ENCODE results near the gene SYNCRIP.

SYNCRIP gene

DNA sequence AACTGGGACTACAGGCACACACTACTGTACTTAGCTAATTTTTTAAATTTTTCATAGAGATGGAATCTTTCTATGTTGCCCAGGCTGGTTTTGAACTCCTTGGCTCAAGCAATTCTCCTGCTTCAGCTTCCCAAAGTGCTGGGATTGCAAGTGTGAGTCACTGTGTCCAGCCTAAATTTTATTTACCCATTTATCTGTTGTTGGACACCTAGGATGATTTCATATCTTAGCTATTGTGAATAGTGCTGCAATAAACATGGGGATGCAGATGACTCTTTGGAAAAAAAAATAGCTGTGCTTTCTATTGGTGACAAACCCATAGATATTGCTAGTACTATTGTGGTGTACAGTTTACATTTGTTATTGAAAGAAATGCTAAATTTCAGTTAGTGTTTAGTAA, 19.6 kb upstream of the SYNCRIP start:
- H3K79me1 ChIP-seq (ENCODE audit: low read length) = no peaks in the 10 kb centered on the region
- no peak overlapping the region for H3K18ac ChIP-seq (ENCODE audit: low read length)
- H3K4me2 ChIP-seq (ENCODE audit: low read length) = no peak overlapping the region
- H2AK5ac ChIP-seq (ENCODE audit: low read length) = no peak overlapping the region
- H2BK5ac ChIP-seq (ENCODE audit: low read depth, low read length, poor library complexity) = no peak overlapping the region
- H4K12ac ChIP-seq (ENCODE audit: low read depth, low read length) = no peak overlapping the region
- H3K4ac ChIP-seq (ENCODE audit: low read depth, low read length) = no peak overlapping the region
- no peak overlapping the region for H3K4me3 ChIP-seq (ENCODE audit: low read depth, low read length)
- no peak overlapping the region for H3K9ac ChIP-seq (ENCODE audit: low read length)
- H3K79me2 ChIP-seq (ENCODE audit: control insufficient read depth, insufficient read depth, low read length, poor library complexity) = no peaks in the 10 kb centered on the region
- H3K4me1 ChIP-seq (ENCODE audit: control insufficient read depth in 1 of 2, insufficient read depth in 2 of 2, low read length in 2 of 2) = no peaks in the 10 kb centered on the region
- no peak overlapping the region for H4K8ac ChIP-seq (ENCODE audit: low read depth, low read length)
- H4K91ac ChIP-seq (ENCODE audit: low read depth, low read length) = no peak overlapping the region
- peaks cover 3% of the 10 kb centered on the region for H3K9me3 ChIP-seq (ENCODE audit: insufficient read depth, low read depth, low read length)
- no peak overlapping the region for H3K14ac ChIP-seq (ENCODE audit: low read length)
- H3K36me3 ChIP-seq (ENCODE audit: control insufficient read depth in 1 of 2, insufficient read depth in 2 of 2, low read length in 2 of 2) = peaks cover 0 to under 1% of the 10 kb centered on the region in 2 experiments
- no peaks in the 10 kb centered on the region for H3K27me3 ChIP-seq (ENCODE audit: insufficient read depth, low read length)
- H2AFZ ChIP-seq (ENCODE audit: insufficient read depth, low read length, poor library complexity) = no peak overlapping the region
- H3K23ac ChIP-seq (ENCODE audit: low read length) = no peak overlapping the region
- H3K27ac ChIP-seq (ENCODE audit: low read depth, low read length) = no peak overlapping the region
- no peak for DNase-seq
- H2BK120ac ChIP-seq (ENCODE audit: insufficient read depth, low read length, poor library complexity) = no peak overlapping the region
- no peak overlapping the region for H2BK12ac ChIP-seq (ENCODE audit: low read length)

DNA sequence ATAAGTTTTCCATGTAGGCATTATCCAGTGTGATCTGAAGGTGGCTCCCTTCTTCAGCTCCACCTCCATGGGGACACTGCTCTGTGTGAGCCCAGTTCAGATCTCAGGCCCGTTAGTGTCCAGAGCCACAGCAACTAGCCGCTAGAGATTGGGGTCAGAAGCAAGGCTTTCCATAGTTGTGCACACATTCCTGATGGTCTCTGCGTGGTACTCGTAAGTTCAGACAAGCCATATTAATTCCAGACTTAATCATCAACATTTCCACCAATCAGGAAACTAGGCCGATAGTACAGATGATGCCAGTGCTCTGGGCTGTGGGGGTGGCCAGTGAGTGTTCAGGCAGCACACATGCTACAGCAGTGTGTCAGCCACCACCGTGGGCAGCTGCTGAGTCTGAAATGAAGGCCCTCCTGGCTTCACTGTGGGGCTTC, 17.5 kb upstream of the SYNCRIP start:
- no peak overlapping the region for H3K14ac ChIP-seq (ENCODE audit: low read length)
- no peak overlapping the region for H3K23ac ChIP-seq (ENCODE audit: low read length)
- no peak overlapping the region for H3K27ac ChIP-seq (ENCODE audit: low read depth, low read length)
- DNase-seq = peak in 1 of 2 donors; percentile 43
- no peak overlapping the region for H2AK5ac ChIP-seq (ENCODE audit: low read length)
- no peaks in the 10 kb centered on the region for H3K79me1 ChIP-seq (ENCODE audit: low read length)
- H3K27me3 ChIP-seq (ENCODE audit: insufficient read depth, low read length) = no peaks in the 10 kb centered on the region
- H3K9me3 ChIP-seq (ENCODE audit: insufficient read depth, low read depth, low read length) = peaks cover 2% of the 10 kb centered on the region
- WGBS (ENCODE audit: extremely low coverage, insufficient coverage, insufficient read length) = no CpG with 5 or more reads among the region's 6 CpGs
- H3K36me3 ChIP-seq (ENCODE audit: control insufficient read depth in 1 of 2, insufficient read depth in 2 of 2, low read length in 2 of 2) = no peaks in the 10 kb centered on the region
- no peak overlapping the region for H4K91ac ChIP-seq (ENCODE audit: low read depth, low read length)
- H2BK5ac ChIP-seq (ENCODE audit: low read depth, low read length, poor library complexity) = no peak overlapping the region
- no peak overlapping the region for H2AFZ ChIP-seq (ENCODE audit: insufficient read depth, low read length, poor library complexity)
- no peak overlapping the region for H3K18ac ChIP-seq (ENCODE audit: low read length)
- H3K4me1 ChIP-seq (ENCODE audit: control insufficient read depth in 1 of 2, insufficient read depth in 2 of 2, low read length in 2 of 2) = no peaks in the 10 kb centered on the region
- H2BK12ac ChIP-seq (ENCODE audit: low read length) = no peak overlapping the region
- H3K9ac ChIP-seq (ENCODE audit: low read length) = no peak overlapping the region
- no peak overlapping the region for H4K8ac ChIP-seq (ENCODE audit: low read depth, low read length)
- H3K4me3 ChIP-seq (ENCODE audit: low read depth, low read length) = no peak overlapping the region
- no peaks in the 10 kb centered on the region for H3K79me2 ChIP-seq (ENCODE audit: control insufficient read depth, insufficient read depth, low read length, poor library complexity)
- no peak overlapping the region for H4K12ac ChIP-seq (ENCODE audit: low read depth, low read length)
- no peak overlapping the region for H3K4ac ChIP-seq (ENCODE audit: low read depth, low read length)
- H2BK120ac ChIP-seq (ENCODE audit: insufficient read depth, low read length, poor library complexity) = no peak overlapping the region
- no peak overlapping the region for H3K4me2 ChIP-seq (ENCODE audit: low read length)

DNA sequence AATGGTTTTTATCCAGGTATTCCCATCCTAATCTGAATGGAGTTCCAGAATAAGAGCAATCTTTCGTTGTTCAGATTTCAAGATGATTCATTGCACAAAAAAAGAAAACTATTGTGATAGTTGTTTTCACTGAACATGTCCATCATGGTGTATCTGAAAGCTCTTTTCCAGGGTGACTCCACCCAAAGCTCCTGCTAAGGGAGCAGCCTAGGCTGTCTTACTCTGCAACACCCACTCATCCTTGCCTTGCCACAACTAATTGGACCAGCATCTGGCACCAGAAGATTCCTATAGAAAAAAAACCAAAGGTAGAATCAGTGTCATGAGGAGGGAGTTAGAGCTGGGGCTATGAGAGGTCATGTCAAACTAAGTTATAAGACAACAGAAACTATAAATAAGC, 7.9 kb upstream of the SYNCRIP start:
- Histone ChIP-seq H3K27me3 (ENCODE audit: insufficient read depth, low read length) (no peaks in the 10 kb centered on the region), H4K8ac (ENCODE audit: low read depth, low read length) (no peak overlapping the region), H2BK12ac (ENCODE audit: low read length) (no peak overlapping the region), H3K23ac (ENCODE audit: low read length) (no peak overlapping the region), H2AFZ (ENCODE audit: insufficient read depth, low read length, poor library complexity) (no peak overlapping the region), H2AK5ac (ENCODE audit: low read length) (no peak overlapping the region), H3K9ac (ENCODE audit: low read length) (no peak overlapping the region), H3K14ac (ENCODE audit: low read length) (no peak overlapping the region), H3K4ac (ENCODE audit: low read depth, low read length) (no peak overlapping the region), H3K27ac (ENCODE audit: low read depth, low read length) (no peak overlapping the region), H3K4me2 (ENCODE audit: low read length) (no peak overlapping the region), H3K36me3 (ENCODE audit: control insufficient read depth in 1 of 2, insufficient read depth in 2 of 2, low read length in 2 of 2) (no peaks in the 10 kb centered on the region), H3K4me1 (ENCODE audit: control insufficient read depth in 1 of 2, insufficient read depth in 2 of 2, low read length in 2 of 2) (no peaks in the 10 kb centered on the region), H4K12ac (ENCODE audit: low read depth, low read length) (no peak overlapping the region), H2BK120ac (ENCODE audit: insufficient read depth, low read length, poor library complexity) (no peak overlapping the region), H3K4me3 (ENCODE audit: low read depth, low read length) (no peak overlapping the region), H4K91ac (ENCODE audit: low read depth, low read length) (no peak overlapping the region), H3K79me1 (ENCODE audit: low read length) (no peaks in the 10 kb centered on the region), H2BK5ac (ENCODE audit: low read depth, low read length, poor library complexity) (no peak overlapping the region), H3K79me2 (ENCODE audit: control insufficient read depth, insufficient read depth, low read length, poor library complexity) (no peaks in the 10 kb centered on the region), H3K18ac (ENCODE audit: low read length) (no peak overlapping the region), H3K9me3 (ENCODE audit: insufficient read depth, low read depth, low read length) (no peaks in the 10 kb centered on the region)
- WGBS (ENCODE audit: extremely low coverage, insufficient coverage, insufficient read length) = no CpG with 5 or more reads among the region's 1 CpG
- no peak for DNase-seq

- Histone ChIP-seq H2BK5ac (ENCODE audit: low read depth, low read length, poor library complexity) (no peak overlapping the region), H4K91ac (ENCODE audit: low read depth, low read length) (peak overlapping the region; percentile 99), H3K18ac (ENCODE audit: low read length) (no peak overlapping the region), H3K4me1 (ENCODE audit: control insufficient read depth in 1 of 2, insufficient read depth in 2 of 2, low read length in 2 of 2) (no peaks in the 10 kb centered on the region), H4K12ac (ENCODE audit: low read depth, low read length) (no peak overlapping the region), H3K9me3 (ENCODE audit: insufficient read depth, low read depth, low read length) (peaks cover 2% of the 10 kb centered on the region), H4K8ac (ENCODE audit: low read depth, low read length) (peak overlapping the region; percentile 99), H2AFZ (ENCODE audit: insufficient read depth, low read length, poor library complexity) (no peak overlapping the region), H3K79me1 (ENCODE audit: low read length) (peaks cover 19% of the 10 kb centered on the region), H3K9ac (ENCODE audit: low read length) (peak overlapping the region; percentile 88), H3K23ac (ENCODE audit: low read length) (no peak overlapping the region), H2BK12ac (ENCODE audit: low read length) (no peak overlapping the region), H3K14ac (ENCODE audit: low read length) (no peak overlapping the region), H3K79me2 (ENCODE audit: control insufficient read depth, insufficient read depth, low read length, poor library complexity) (peaks cover 22% of the 10 kb centered on the region), H3K27ac (ENCODE audit: low read depth, low read length) (peak overlapping the region; percentile 100), H3K4ac (ENCODE audit: low read depth, low read length) (no peak overlapping the region), H3K4me3 (ENCODE audit: low read depth, low read length) (peak overlapping the region; percentile 70), H3K4me2 (ENCODE audit: low read length) (peak overlapping the region; percentile 66), H2AK5ac (ENCODE audit: low read length) (no peak overlapping the region), H2BK120ac (ENCODE audit: insufficient read depth, low read length, poor library complexity) (peak overlapping the region; percentile 100), H3K36me3 (ENCODE audit: control insufficient read depth in 1 of 2, insufficient read depth in 2 of 2, low read length in 2 of 2) (peaks cover 0 to 1% of the 10 kb centered on the region in 2 experiments), H3K27me3 (ENCODE audit: insufficient read depth, low read length) (no peaks in the 10 kb centered on the region)
- no CpG with 5 or more reads among the region's 5 CpGs for WGBS (ENCODE audit: extremely low coverage, insufficient coverage, insufficient read length)
- peak in 1 of 2 donors; percentile 34 for DNase-seq
Observed at GRCh38 chr6:85644279-85644762, 1.6 kb upstream of the SYNCRIP start.

All from trophoblast cell (in vitro differentiated cells and primary cell).